GM19328 (cell line): Measurements from ENCODE around the gene GPR39.

Experiments
- ATAC-seq: cut with Tn5 transposase; IDR thresholded peaks from one replicate; pipeline ENCODE4 v1.9.1; 2021; ENCODE audit warnings: mild to moderate bottlenecking, moderate library complexity; ENCODE audit not compliant: unreplicated experiment

GPR39 gene

GRCh38 chr2:132597831-132598230 is 181.2 kb downstream of the GPR39 start:
- ATAC-seq, result no peak

GRCh38 chr2:132598536-132598935 is 181.9 kb downstream of the GPR39 start:
- no peak for ATAC-seq

GRCh38 chr2:132599556-132599955 is 183.0 kb downstream of the GPR39 start:
- ATAC-seq, result no peak

GRCh38 chr2:132604561-132604960 is 188.0 kb downstream of the GPR39 start:
- ATAC-seq, result no peak

GRCh38 chr2:132605236-132606180 is 188.9 kb downstream of the GPR39 start:
- ATAC-seq, result no peak

- no peak for ATAC-seq
Observed at GRCh38 chr2:132606649-132607048, 190.0 kb downstream of the GPR39 start.

GRCh38 chr2:132607426-132608090 is 191.0 kb downstream of the GPR39 start:
- ATAC-seq, result no peak

GRCh38 chr2:132608311-132608710 is 191.7 kb downstream of the GPR39 start:
- no peak for ATAC-seq

GRCh38 chr2:132609101-132609890 is 192.7 kb downstream of the GPR39 start:
- no peak for ATAC-seq

GRCh38 chr2:132611719-132612118 is 195.1 kb downstream of the GPR39 start:
- ATAC-seq, result no peak

GRCh38 chr2:132615329-132616085 is 198.9 kb downstream of the GPR39 start:
- no peak for ATAC-seq

GRCh38 chr2:132617989-132618388 is 201.4 kb downstream of the GPR39 start:
- no peak for ATAC-seq

GRCh38 chr2:132618734-132619133 is 202.1 kb downstream of the GPR39 start:
- ATAC-seq, result no peak

- ATAC-seq, result no peak
Observed at GRCh38 chr2:132620115-132620514, 203.5 kb downstream of the GPR39 start.

GRCh38 chr2:132621131-132621875 is 204.7 kb downstream of the GPR39 start:
- ATAC-seq, result no peak

- no peak for ATAC-seq
Observed at GRCh38 chr2:132623096-132623839, 206.7 kb downstream of the GPR39 start.

- ATAC-seq, result no peak
Observed at GRCh38 chr2:132627536-132627935, 210.9 kb downstream of the GPR39 start.

GRCh38 chr2:132632000-132632649 is 215.5 kb downstream of the GPR39 start:
- no peak for ATAC-seq

GRCh38 chr2:132633635-132634034 is 217.0 kb downstream of the GPR39 start:
- no peak for ATAC-seq
